ENCODE measurements around the gene POLRMT. TPM values are rescaled to one million over a fixed set of nuclear protein-coding genes. Genes with fewer than 3 reads are reported as not detected.
A peak's percentile ranks its signal among the peaks of the same experiment; 100 is the strongest.

POLRMT gene
- total RNA-seq, 1 experiment from 2014 or later, result 104 TPM

DNA sequence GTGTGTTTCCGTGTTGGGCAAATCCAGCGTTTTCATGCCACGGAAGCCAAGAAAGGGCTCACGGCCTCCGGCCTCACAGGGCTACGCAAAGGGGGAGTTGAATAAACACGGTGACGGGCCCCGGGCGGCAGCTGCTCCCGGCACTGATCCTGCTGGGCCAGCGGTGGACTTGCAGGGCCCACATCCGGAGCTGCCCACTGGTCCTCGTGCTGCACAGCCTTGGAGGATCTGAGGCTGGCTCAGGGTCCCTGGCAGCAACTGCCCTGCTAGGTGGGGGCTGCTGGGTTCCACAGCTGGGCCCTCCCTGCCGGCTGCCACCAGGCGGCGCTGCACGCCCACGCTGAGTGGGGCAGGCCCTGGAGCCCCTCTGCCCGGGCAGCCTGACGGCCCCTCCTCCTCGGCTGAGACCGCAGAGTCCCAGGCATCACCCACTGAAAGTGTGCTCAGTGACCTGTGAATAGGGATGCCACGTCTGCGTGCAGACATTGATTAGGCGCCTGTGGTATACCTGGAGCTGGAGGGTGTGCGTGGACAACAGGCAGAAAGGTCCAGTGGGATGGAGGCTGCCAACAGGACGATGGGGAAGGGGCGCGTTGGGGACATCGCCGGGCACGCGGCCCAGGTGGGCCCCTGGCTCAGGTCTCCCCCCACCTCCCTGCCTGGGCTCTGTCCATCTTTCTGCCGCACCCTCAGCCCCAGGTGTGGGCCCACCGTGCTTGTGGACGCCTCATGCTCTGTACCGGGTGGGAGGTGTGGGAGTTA, 48.9 kb downstream of the POLRMT start:
- Mint-ChIP-seq H3K4me3 (no peak overlapping the region), H3K36me3 (ENCODE audit: insufficient read depth in 1 of 3, low read depth in 3 of 3) (peaks cover 0 to 19% (median 18%) of the 10 kb centered on the region in 3 experiments; a peak in 5 of 7 replicates), H3K27me3 (ENCODE audit: low read depth) (peaks cover 14% of the 10 kb centered on the region), H3K27ac (no peak overlapping the region), H3K9me3 (no peaks in the 10 kb centered on the region), H3K4me1 (peaks cover 4 to 9% of the 10 kb centered on the region in 2 experiments)
- no peak overlapping the region for H4K8ac ChIP-seq (replicated peaks; ENCODE audit: insufficient read length, low read depth, low read length)
- no peak overlapping the region for H3T11ph ChIP-seq (ENCODE audit: low read length)
- H4K91ac ChIP-seq (ENCODE audit: insufficient read length, low read depth, low read length), result no peak overlapping the region
- H3K56ac ChIP-seq (ENCODE audit: insufficient read length, low read depth, low read length), result no peak overlapping the region
- H3K4me2 ChIP-seq (ENCODE audit: insufficient read depth, insufficient read length, low read length), result no peak overlapping the region
- H3K14ac ChIP-seq (ENCODE audit: insufficient read depth, low read length), result no peak overlapping the region; the same call in 1 of the 2 replicates
- no peaks in the 10 kb centered on the region; the same call in 1 of the 2 replicates for H3K79me2 ChIP-seq (ENCODE audit: insufficient read depth, low read length)
- H3K4me1 ChIP-seq (ENCODE audit: insufficient read depth, low read length), result no peaks in the 10 kb centered on the region
- H3K4ac ChIP-seq (ENCODE audit: low read depth, low read length), result no peak overlapping the region
- H2AK5ac ChIP-seq (ENCODE audit: insufficient read length, low read length), result no peak overlapping the region
- H3K23ac ChIP-seq (ENCODE audit: insufficient read length, low read depth, low read length), result no peak overlapping the region
- DNase-seq, result peak; percentile 83
- peaks cover under 1% of the 10 kb centered on the region for H3K79me1 ChIP-seq (ENCODE audit: insufficient read depth, low read depth, low read length, poor library complexity, severe bottlenecking)
- no peak overlapping the region for H2BK12ac ChIP-seq (ENCODE audit: insufficient read length, low read depth, low read length)
- no peak overlapping the region for H2BK120ac ChIP-seq (ENCODE audit: low read depth, low read length, poor library complexity, severe bottlenecking)
- no peak overlapping the region for H3K9ac ChIP-seq (ENCODE audit: extremely low read depth, insufficient read length, low read length)
- no peak overlapping the region for H2BK15ac ChIP-seq (ENCODE audit: low read depth, low read length)
- WGBS (ENCODE audit: extremely low coverage, insufficient read length, low lambda C conversion rate), result no CpG with 5 or more reads among the region's 38 CpGs
- no peak overlapping the region for H2BK20ac ChIP-seq (ENCODE audit: low read depth, low read length, poor library complexity, severe bottlenecking)
- no peaks in the 10 kb centered on the region for H3K9me3 ChIP-seq (ENCODE audit: control insufficient read depth, low read depth, low read length)
- H3K18ac ChIP-seq (ENCODE audit: insufficient read length, low read depth, low read length), result no peak overlapping the region
- no peak overlapping the region for H3K27ac ChIP-seq (ENCODE audit: insufficient read length, low read depth, low read length)
- H2AFZ ChIP-seq (ENCODE audit: low read length), result no peak overlapping the region
- H2BK5ac ChIP-seq (ENCODE audit: insufficient read length, low read length), result no peak overlapping the region
- no peak overlapping the region for H4K5ac ChIP-seq (ENCODE audit: insufficient read length, low read depth, low read length)
- no peaks in the 10 kb centered on the region for H3K23me2 ChIP-seq (ENCODE audit: insufficient read length, low read depth, low read length, poor library complexity, severe bottlenecking)
- TF ChIP-seq, protein P1, sequence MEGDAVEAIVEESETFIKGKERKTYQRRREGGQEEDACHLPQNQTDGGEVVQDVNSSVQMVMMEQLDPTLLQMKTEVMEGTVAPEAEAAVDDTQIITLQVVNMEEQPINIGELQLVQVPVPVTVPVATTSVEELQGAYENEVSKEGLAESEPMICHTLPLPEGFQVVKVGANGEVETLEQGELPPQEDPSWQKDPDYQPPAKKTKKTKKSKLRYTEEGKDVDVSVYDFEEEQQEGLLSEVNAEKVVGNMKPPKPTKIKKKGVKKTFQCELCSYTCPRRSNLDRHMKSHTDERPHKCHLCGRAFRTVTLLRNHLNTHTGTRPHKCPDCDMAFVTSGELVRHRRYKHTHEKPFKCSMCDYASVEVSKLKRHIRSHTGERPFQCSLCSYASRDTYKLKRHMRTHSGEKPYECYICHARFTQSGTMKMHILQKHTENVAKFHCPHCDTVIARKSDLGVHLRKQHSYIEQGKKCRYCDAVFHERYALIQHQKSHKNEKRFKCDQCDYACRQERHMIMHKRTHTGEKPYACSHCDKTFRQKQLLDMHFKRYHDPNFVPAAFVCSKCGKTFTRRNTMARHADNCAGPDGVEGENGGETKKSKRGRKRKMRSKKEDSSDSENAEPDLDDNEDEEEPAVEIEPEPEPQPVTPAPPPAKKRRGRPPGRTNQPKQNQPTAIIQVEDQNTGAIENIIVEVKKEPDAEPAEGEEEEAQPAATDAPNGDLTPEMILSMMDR (conservative IDR thresholded peaks at IDR 0.05), result peak; percentile 97
- H4K20me1 ChIP-seq (ENCODE audit: control insufficient read depth, insufficient read depth, insufficient read length), result no peaks in the 10 kb centered on the region
- H3K27me3 ChIP-seq (ENCODE audit: insufficient read depth, low read length), result peaks cover 7% of the 10 kb centered on the region; the same call in 1 of the 2 replicates
